ENCODE measurements around the gene CST8.

The CST8 gene

GRCh38 chr20:23528867-23529431 lies 38.0 kb downstream of the CST8 start:
- no peak for DNase-seq (ENCODE audit: low read depth, low spot score)
- in situ Hi-C loops (cut with HindIII; ENCODE audit: low sequenced_read_pairs): no loop called here
- no peak for TF ChIP-seq CTCF (IDR thresholded peaks at IDR 0.05; ENCODE audit: low read depth, low read length)
- H3K4me3 ChIP-seq (ENCODE audit: low read depth, low read length): no peak overlapping the region

- no peak for DNase-seq (ENCODE audit: low read depth, low spot score)
- no peak for TF ChIP-seq CTCF (IDR thresholded peaks at IDR 0.05; ENCODE audit: low read depth, low read length)
- no peak overlapping the region for H3K4me3 ChIP-seq (ENCODE audit: low read depth, low read length)
- in situ Hi-C loops (cut with HindIII; ENCODE audit: low sequenced_read_pairs): no loop called here
Measured at GRCh38 chr20:23530937-23531567, 40.1 kb downstream of the CST8 start.

- no peak for DNase-seq (ENCODE audit: low read depth, low spot score)
- no peak for TF ChIP-seq CTCF (IDR thresholded peaks at IDR 0.05; ENCODE audit: low read depth, low read length)
- in situ Hi-C loops (cut with HindIII; ENCODE audit: low sequenced_read_pairs): no loop called here
- no peak overlapping the region for H3K4me3 ChIP-seq (ENCODE audit: low read depth, low read length)
Measured at GRCh38 chr20:23532533-23532932, 41.6 kb downstream of the CST8 start.

GRCh38 chr20:23533161-23533560 lies 42.2 kb downstream of the CST8 start:
- in situ Hi-C loops (cut with HindIII; ENCODE audit: low sequenced_read_pairs): no loop called here
- no peak for DNase-seq (ENCODE audit: low read depth, low spot score)
- TF ChIP-seq CTCF (IDR thresholded peaks at IDR 0.05; ENCODE audit: low read depth, low read length): no peak
- no peak overlapping the region for H3K4me3 ChIP-seq (ENCODE audit: low read depth, low read length)

- DNase-seq (ENCODE audit: low read depth, low spot score): no peak
- no peak overlapping the region for H3K4me3 ChIP-seq (ENCODE audit: low read depth, low read length)
- no peak for TF ChIP-seq CTCF (IDR thresholded peaks at IDR 0.05; ENCODE audit: low read depth, low read length)
- in situ Hi-C loops (cut with HindIII; ENCODE audit: low sequenced_read_pairs): no loop called here
Measured at GRCh38 chr20:23534801-23535593, 44.1 kb downstream of the CST8 start.

GRCh38 chr20:23536328-23536974 lies 45.5 kb downstream of the CST8 start:
- H3K4me3 ChIP-seq (ENCODE audit: low read depth, low read length): no peak overlapping the region
- in situ Hi-C loops (cut with HindIII; ENCODE audit: low sequenced_read_pairs): no loop called here
- TF ChIP-seq CTCF (IDR thresholded peaks at IDR 0.05; ENCODE audit: low read depth, low read length): no peak
- DNase-seq (ENCODE audit: low read depth, low spot score): no peak

All from astrocyte of the spinal cord (primary cell).